ENCODE data around the gene TACC2.

DNA sequence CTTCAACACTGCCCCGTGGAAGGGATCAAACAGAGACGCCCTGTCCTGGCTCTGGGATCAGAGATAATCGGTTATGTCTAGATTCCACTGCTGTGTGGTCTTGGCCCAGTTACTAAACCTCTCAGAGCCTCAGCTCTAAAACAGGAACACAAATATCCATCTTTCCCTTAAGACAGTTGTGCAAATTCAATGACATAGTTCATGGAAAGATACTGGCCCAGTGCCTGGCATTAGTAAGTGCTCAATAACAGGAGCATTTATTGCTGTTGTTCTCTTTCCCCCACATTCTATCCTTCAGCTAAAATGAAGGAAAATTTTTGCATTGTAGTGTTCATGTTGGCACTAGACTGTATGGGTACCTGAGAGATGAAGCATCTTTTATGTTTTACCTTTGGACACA, 58.6 kb downstream of the TACC2 start:
- TF ChIP-seq, protein P1, sequence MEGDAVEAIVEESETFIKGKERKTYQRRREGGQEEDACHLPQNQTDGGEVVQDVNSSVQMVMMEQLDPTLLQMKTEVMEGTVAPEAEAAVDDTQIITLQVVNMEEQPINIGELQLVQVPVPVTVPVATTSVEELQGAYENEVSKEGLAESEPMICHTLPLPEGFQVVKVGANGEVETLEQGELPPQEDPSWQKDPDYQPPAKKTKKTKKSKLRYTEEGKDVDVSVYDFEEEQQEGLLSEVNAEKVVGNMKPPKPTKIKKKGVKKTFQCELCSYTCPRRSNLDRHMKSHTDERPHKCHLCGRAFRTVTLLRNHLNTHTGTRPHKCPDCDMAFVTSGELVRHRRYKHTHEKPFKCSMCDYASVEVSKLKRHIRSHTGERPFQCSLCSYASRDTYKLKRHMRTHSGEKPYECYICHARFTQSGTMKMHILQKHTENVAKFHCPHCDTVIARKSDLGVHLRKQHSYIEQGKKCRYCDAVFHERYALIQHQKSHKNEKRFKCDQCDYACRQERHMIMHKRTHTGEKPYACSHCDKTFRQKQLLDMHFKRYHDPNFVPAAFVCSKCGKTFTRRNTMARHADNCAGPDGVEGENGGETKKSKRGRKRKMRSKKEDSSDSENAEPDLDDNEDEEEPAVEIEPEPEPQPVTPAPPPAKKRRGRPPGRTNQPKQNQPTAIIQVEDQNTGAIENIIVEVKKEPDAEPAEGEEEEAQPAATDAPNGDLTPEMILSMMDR (conservative IDR thresholded peaks at IDR 0.05; ENCODE audit: low read length), result no peak
- no peak for TF ChIP-seq EZH2phosphoT487 (IDR thresholded peaks at IDR 0.05; ENCODE audit: borderline replicate concordance, low read depth, low read length)

Data from OCI-LY7 (cell line).